BE2C (cell line): ENCODE results near the gene BACH2.

Experiments used
- DNase-seq: peaks from one replicate; pipeline ENCODE4 v3.0.0-alpha.2; 2020
- H3K27me3 ChIP-seq: fragments of 250-450 bp; sonication (Bioruptor Pico); 2 replicates; pipeline ENCODE4 v1.5.1; 2020; ENCODE audit warnings: mild to moderate bottlenecking
- H3K36me3 ChIP-seq: fragments of 250-450 bp; sonication (Bioruptor Pico); 2 replicates; pipeline ENCODE4 v1.5.1; 2020; ENCODE audit warnings: mild to moderate bottlenecking
- H3K4me1 ChIP-seq: fragments of 250-450 bp; sonication (Bioruptor Pico); 2 replicates; pipeline ENCODE4 v1.5.1; 2020
- H3K4me3 ChIP-seq: 2 replicates; pipeline ENCODE4 v1.5.1; 2011; ENCODE audit warnings: low read depth, low read length
- H3K9me3 ChIP-seq: fragments of 250-450 bp; sonication (Bioruptor Pico); 2 replicates; pipeline ENCODE4 v1.5.1; 2020
- TF ChIP-seq, protein P1 (sequence below): IDR thresholded peaks from 2 replicates; pipeline ENCODE4 v1.5.1; 2012; ENCODE audit warnings: mild to moderate bottlenecking, low read depth, low read length

Gene BACH2

DNA sequence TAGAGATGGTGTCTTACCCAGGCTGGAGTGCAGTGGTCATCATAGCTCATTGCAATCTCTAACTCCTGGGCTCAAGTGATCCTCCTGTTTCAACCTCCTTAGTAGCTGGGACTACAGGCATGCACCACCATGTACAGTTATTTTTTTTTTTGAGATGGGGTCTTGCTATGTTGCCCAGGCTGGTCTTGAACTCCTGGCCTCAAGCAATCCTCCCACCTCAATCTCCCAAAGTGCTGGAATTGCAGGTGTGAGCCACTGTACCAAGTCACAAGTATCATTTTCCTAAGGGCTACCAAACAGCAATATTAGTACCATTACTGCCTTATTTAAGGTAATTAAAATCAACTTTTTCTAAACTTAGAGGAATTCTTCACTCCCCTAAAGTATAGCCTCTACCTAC is 49.4 kb downstream of the BACH2 start:
- no peak for DNase-seq

DNA sequence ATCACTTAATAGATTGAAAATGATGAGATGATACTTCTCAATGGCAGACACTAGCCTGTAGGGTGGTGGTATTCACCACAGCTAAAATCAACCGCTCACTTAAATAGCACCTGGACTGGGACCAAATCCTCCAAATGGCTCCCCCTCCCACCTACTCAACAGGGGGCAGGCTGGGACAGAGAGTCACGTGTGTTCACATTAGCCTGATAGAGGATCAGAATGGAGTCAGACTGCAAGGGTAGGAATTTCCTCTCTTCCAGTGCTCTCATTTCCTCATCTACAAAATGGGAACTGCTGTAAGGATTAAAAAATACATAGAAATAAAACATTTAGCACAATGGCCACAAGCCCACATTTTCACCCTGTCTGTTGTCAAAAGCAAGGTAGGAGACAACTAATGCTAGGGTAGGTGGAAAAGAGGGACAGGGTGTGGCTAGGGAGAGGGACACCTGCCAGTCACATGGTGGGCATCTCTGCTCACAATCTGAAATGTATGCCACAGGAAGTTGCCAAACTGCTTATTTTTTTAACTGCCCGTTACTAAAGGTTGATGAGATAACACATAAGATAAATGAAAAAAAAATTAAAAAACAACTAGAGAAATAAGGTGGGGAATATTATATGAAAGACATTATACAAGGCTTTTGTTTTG is 55.3 kb downstream of the BACH2 start:
- no peaks in the 10 kb centered on the region for H3K27me3 ChIP-seq
- no peaks in the 10 kb centered on the region for H3K4me1 ChIP-seq
- no peak for DNase-seq
- TF ChIP-seq, protein P1, sequence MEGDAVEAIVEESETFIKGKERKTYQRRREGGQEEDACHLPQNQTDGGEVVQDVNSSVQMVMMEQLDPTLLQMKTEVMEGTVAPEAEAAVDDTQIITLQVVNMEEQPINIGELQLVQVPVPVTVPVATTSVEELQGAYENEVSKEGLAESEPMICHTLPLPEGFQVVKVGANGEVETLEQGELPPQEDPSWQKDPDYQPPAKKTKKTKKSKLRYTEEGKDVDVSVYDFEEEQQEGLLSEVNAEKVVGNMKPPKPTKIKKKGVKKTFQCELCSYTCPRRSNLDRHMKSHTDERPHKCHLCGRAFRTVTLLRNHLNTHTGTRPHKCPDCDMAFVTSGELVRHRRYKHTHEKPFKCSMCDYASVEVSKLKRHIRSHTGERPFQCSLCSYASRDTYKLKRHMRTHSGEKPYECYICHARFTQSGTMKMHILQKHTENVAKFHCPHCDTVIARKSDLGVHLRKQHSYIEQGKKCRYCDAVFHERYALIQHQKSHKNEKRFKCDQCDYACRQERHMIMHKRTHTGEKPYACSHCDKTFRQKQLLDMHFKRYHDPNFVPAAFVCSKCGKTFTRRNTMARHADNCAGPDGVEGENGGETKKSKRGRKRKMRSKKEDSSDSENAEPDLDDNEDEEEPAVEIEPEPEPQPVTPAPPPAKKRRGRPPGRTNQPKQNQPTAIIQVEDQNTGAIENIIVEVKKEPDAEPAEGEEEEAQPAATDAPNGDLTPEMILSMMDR: no peak
- no peaks in the 10 kb centered on the region for H3K36me3 ChIP-seq
- H3K9me3 ChIP-seq: no peaks in the 10 kb centered on the region
- H3K4me3 ChIP-seq: no peak overlapping the region

More for the DNA sequence above, 49.4 kb downstream of the BACH2 start:
- no peaks in the 10 kb centered on the region for H3K4me1 ChIP-seq
- no peaks in the 10 kb centered on the region; the same call in 1 of the 2 replicates for H3K27me3 ChIP-seq
- no peak overlapping the region for H3K4me3 ChIP-seq
- TF ChIP-seq, protein P1: no peak
- no peaks in the 10 kb centered on the region for H3K36me3 ChIP-seq
- H3K9me3 ChIP-seq: no peaks in the 10 kb centered on the region

DNA sequence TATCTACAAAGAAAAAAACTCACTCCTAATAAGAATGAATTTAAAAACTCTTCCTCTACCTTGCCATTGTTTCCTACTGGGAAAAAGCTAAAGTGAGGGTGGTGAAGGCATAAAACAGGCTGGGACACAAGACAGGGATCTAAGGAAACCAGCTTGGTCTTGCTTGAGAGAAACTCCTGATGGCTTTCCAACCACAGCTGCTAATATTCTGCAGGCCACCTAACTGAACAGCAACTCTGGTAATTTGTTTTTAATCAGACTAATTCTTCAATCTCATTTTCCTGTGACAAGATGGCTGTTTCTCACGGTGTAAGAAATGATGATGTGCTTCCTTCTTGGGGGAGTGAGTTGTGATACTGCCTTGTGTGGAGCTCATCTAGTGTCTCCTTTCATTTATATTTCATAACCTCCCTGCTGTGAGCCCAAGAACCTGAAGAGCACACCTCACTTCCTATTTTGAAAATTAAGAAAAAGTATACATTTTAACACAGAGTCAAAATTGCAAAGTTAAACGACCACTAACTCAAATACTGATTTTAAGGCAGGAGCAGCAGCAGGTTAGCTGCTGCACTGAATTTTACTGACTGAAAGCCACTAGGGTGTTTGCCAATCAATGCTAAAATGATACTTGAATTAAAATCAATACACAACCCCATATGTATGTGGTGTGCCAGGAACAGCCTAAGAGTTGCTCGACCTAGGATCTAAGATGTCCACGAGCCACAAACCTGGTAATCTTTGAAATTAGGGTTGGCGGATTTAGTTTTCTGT is 58.0 kb downstream of the BACH2 start:
- H3K27me3 ChIP-seq: no peaks in the 10 kb centered on the region
- no peaks in the 10 kb centered on the region for H3K4me1 ChIP-seq
- H3K9me3 ChIP-seq: no peaks in the 10 kb centered on the region
- DNase-seq: no peak
- no peaks in the 10 kb centered on the region for H3K36me3 ChIP-seq
- no peak overlapping the region for H3K4me3 ChIP-seq
- TF ChIP-seq, protein P1: no peak

DNA sequence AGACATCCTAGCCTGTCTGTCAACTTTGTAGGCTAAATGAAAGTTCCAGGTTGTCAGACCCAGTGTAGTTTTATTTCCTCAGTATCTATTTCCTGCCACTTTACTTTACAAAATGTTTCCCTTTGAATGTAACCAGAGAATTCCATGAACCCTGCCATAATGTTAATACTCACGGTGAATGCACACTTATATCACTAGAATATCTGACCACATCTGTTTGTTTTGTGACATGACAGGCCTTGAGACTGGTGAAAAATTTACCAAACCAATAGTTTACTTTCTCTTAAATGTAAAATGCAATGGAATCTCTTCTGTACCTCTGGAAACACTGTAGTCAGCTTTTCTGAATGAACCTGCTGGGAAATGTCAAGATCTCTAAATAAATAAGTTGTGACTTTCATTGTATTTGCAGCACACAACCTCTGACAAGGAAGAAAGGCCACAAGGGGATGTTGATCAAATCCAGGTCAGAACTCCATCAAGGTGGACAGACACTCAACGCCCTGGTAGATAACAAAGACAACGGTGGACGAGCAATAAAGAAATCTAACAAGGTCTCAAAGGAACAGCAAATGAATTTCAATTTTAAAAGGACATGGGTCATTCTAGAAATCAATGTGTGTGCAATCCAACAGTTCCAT is 59.2 kb downstream of the BACH2 start:
- H3K9me3 ChIP-seq: no peaks in the 10 kb centered on the region
- H3K4me1 ChIP-seq: no peaks in the 10 kb centered on the region
- no peaks in the 10 kb centered on the region for H3K36me3 ChIP-seq
- H3K4me3 ChIP-seq: no peak overlapping the region
- TF ChIP-seq, protein P1: no peak
- no peaks in the 10 kb centered on the region for H3K27me3 ChIP-seq
- no peak for DNase-seq

DNA sequence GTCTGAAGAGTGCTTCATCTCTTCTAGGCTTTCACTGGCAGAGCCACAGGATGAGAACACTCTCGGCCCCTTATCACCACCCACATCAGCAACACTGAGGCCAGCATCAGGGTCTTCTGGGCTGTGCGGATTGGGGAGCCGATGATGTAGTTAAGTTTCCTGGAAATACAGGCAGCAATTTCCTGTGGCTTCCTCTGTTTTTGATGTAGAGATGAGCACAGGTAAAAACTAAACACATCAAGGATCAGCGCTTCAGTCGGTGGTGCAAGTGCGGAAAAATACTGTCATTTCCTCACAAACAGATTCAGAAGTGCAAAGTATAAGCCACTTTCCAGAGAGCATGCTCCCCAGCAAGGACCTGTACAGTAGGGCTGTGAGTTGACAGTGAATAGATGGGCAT is 62.6 kb downstream of the BACH2 start:
- no peaks in the 10 kb centered on the region for H3K36me3 ChIP-seq
- H3K4me1 ChIP-seq: no peaks in the 10 kb centered on the region
- TF ChIP-seq, protein P1: no peak
- H3K9me3 ChIP-seq: no peaks in the 10 kb centered on the region
- H3K27me3 ChIP-seq: no peaks in the 10 kb centered on the region
- no peak for DNase-seq
- no peak overlapping the region for H3K4me3 ChIP-seq
